ENCODE results near the gene ZGLP1. TPM values are rescaled to one million over a fixed set of nuclear protein-coding genes. Genes with fewer than 3 reads are reported as not detected.

Gene ZGLP1
- total and polyA plus RNA-seq, 10 donors, result 2.7 to 24.1 (median 4.2) TPM

DNA sequence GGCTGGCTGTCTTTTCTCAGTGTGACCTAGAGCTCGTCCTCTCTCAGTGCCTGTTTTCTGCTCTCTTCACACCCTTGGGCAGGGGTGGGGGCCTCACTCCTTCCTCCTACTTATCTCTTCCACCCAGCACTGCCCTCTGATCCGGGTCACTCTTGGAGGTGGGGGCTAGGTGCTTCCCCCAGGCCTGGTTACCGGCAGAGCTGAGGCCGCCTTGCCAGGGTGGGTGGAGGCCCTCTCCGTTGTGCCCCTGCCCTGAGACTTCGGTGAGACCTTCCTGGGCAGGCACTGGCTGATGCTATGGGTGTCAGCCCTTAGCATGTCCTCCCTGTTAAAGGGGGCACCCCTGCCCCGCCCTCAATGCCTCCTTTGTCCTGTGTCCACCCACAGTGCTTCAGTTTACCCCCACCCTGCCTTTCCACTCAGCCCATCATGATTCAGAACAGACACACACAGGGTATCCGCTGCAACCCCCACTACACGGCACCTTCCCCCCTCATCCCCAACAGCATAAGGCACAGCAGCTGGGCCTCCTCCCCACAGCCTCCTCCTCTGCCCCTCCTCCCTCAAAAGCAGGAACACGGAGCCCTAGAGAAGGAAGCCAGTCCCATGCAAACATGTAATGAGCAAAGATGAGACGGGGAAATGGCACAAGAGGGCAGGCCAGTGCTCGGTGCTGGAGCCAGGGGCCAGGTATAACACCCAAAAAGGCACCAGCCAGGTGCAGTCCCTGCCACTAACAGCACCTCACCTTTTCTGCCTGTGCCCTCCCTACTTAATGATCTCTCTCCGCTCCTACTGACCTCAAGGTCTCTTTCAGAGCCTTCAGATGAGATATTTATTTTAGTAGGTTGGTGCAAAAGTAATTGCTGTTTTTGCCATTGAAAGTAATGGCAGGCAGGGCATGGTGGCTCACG is 9.8 kb downstream of the ZGLP1 start:
- Histone ChIP-seq H3K27me3 (replicated peaks in 1 of 7) (peaks cover 5 to 47% (median 22%) of the 10 kb centered on the region in 7 donors), H3K4me1 (peaks cover 11 to 36% (median 25%) of the 10 kb centered on the region in 6 donors), H3K9me3 (no peaks in the 10 kb centered on the region), H3K27ac (peak overlapping the region in 2 of 8 donors; percentile 32 to 34), H3K36me3 (peaks cover 0 to 9% (median 3%) of the 10 kb centered on the region in 6 donors), H3K4me3 (no peak overlapping the region)
- WGBS, 5 donors, result 24 to 34% (median 29%) methylated on average over 14 of the region's 14 CpGs
- peak; percentile 70 to 79 (median 73) for TF ChIP-seq POLR2AphosphoS5 (IDR thresholded peaks at IDR 0.05)
- TF ChIP-seq, protein P1, sequence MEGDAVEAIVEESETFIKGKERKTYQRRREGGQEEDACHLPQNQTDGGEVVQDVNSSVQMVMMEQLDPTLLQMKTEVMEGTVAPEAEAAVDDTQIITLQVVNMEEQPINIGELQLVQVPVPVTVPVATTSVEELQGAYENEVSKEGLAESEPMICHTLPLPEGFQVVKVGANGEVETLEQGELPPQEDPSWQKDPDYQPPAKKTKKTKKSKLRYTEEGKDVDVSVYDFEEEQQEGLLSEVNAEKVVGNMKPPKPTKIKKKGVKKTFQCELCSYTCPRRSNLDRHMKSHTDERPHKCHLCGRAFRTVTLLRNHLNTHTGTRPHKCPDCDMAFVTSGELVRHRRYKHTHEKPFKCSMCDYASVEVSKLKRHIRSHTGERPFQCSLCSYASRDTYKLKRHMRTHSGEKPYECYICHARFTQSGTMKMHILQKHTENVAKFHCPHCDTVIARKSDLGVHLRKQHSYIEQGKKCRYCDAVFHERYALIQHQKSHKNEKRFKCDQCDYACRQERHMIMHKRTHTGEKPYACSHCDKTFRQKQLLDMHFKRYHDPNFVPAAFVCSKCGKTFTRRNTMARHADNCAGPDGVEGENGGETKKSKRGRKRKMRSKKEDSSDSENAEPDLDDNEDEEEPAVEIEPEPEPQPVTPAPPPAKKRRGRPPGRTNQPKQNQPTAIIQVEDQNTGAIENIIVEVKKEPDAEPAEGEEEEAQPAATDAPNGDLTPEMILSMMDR (IDR thresholded peaks at IDR 0.05 in 8 of 11, conservative IDR thresholded peaks at IDR 0.05 in 3 of 11), result no peak
- DNase-seq, result no peak
- intact Hi-C loops (cut with DNase I; ENCODE audit: low total_unique reads), result no loop called here

DNA sequence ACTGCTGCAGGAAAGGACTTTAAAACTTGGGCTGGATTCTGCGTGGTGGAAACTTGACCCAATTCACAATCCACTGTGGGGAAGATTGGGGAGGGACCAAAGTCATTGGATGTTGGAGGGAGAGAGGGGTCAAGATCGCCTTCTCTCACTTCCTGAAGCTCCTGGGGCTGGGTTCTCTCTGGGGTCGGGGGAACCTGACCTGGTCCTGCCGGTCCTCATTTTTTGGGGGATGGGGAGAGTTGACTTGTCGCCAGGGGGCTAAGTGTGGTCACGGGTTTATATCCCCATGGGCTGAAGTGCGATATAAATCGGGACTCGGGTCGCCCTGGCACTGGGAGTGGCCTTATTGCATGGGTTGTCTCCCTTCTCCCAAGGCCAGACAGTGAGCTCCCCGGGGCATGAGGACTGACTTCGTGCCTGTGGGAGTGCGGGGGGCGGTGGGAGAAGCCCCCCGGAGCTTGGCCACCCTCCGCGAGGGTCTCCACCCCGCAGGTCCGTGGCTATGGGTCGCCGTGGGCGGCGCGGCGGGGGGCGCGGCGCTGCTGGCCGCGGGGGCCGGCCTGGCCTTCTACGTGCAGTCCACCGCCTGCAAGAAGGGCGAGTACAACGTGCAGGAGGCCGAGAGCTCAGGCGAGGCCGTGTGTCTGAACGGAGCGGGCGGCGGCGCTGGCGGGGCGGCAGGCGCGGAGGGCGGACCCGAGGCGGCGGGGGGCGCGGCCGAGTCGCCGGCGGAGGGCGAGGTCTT is 13.6 kb downstream of the ZGLP1 start:
- DNase-seq, result no peak
- H3K4me1 ChIP-seq, result peaks cover 28 to 72% (median 57%) of the 10 kb centered on the region in 6 donors
- peak overlapping the region in 3 of 8 donors; percentile 10 to 45 (median 45) for H3K27ac ChIP-seq
- H3K27me3 ChIP-seq (replicated peaks in 1 of 7), result peaks cover 13 to 79% (median 60%) of the 10 kb centered on the region in 7 donors
- intact Hi-C loops (cut with DNase I; ENCODE audit: low total_unique reads), result no loop called here
- WGBS, 5 donors, result 5 to 21% (median 13%) methylated on average over 49 to 58 of the region's 58 CpGs
- no peak for TF ChIP-seq POLR2A (IDR thresholded peaks at IDR 0.05)
- no peak for TF ChIP-seq POLR2AphosphoS5 (IDR thresholded peaks at IDR 0.05)
- TF ChIP-seq, protein P1 (IDR thresholded peaks at IDR 0.05 in 8 of 11, conservative IDR thresholded peaks at IDR 0.05 in 3 of 11), result no peak
- peak overlapping the region; percentile 23 to 69 (median 35) for H3K4me3 ChIP-seq
- H3K36me3 ChIP-seq, result no peaks in the 10 kb centered on the region
- no peaks in the 10 kb centered on the region for H3K9me3 ChIP-seq

DNA sequence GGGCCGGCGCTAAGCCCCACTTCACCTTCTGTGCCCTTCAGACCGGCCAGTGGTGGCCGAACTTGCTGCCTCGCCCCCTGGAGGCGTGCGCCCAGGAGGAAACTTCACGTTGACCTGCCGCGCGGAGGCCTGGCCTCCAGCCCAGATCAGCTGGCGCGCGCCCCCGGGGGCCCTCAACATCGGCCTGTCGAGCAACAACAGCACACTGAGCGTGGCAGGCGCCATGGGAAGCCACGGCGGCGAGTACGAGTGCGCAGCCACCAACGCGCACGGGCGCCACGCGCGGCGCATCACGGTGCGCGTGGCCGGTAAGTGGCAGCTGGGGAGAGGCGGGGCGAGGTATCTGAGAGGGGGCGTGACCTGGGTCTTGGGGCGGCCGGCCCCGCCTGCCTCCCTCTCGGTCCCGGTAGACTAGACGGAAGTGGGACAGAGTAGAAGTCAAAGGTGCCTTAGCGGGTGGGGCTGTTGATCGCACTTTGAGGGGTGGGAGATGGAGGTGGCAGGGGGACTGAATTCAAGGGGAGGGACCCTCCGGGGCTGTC is 14.2 kb downstream of the ZGLP1 start:
- peak; percentile 92 for DNase-seq
- peaks cover 17 to 85% (median 66%) of the 10 kb centered on the region in 7 donors for H3K27me3 ChIP-seq (replicated peaks in 1 of 7)
- peak overlapping the region in 3 of 8 donors; percentile 10 to 45 (median 45) for H3K27ac ChIP-seq
- peak in 1 of 3 donors; percentile 3 for TF ChIP-seq POLR2A (IDR thresholded peaks at IDR 0.05)
- peak; percentile 55 to 78 (median 64) for TF ChIP-seq POLR2AphosphoS5 (IDR thresholded peaks at IDR 0.05)
- TF ChIP-seq, protein P1 (IDR thresholded peaks at IDR 0.05 in 8 of 11, conservative IDR thresholded peaks at IDR 0.05 in 3 of 11), result peak in 1 of 11 experiments; percentile 13
- H3K36me3 ChIP-seq, result no peaks in the 10 kb centered on the region
- no peaks in the 10 kb centered on the region for H3K9me3 ChIP-seq
- intact Hi-C loops (cut with DNase I; ENCODE audit: low total_unique reads), result no loop called here
- WGBS, 5 donors, result 1 to 2% (median 2%) methylated on average over 10 to 48 of the region's 48 CpGs
- H3K4me1 ChIP-seq, result peaks cover 35 to 76% (median 62%) of the 10 kb centered on the region in 6 donors
- H3K4me3 ChIP-seq, result peak overlapping the region; percentile 23 to 69 (median 35)
